ENCODE data around the gene COQ10A.

DNA sequence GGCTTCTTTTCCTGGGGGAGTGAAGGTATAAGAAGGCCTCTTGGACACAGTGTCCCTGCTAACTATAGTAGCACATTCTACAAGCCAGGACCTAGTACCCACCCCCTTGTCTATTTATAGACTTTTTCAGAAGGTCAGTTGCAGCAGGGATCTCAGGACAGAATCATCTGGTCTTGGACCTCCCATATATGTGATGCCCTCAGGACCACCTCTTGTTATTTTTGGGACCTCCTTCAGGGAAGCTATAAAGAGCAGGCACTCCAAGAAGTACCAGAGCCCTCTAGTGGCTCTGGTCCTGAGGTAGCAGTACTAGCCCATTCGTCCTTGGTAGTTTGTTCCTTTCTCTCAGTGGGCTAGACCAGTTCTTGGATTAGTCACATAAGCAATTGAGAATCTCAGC is 4.3 kb downstream of the COQ10A start:
- TF ChIP-seq EZH2 (optimal IDR thresholded peaks at IDR 0.05; ENCODE audit: low read depth, low read length) (no peak), EZH2phosphoT487 (IDR thresholded peaks at IDR 0.05; ENCODE audit: low read length) (no peak)
- TF ChIP-seq, protein P1, sequence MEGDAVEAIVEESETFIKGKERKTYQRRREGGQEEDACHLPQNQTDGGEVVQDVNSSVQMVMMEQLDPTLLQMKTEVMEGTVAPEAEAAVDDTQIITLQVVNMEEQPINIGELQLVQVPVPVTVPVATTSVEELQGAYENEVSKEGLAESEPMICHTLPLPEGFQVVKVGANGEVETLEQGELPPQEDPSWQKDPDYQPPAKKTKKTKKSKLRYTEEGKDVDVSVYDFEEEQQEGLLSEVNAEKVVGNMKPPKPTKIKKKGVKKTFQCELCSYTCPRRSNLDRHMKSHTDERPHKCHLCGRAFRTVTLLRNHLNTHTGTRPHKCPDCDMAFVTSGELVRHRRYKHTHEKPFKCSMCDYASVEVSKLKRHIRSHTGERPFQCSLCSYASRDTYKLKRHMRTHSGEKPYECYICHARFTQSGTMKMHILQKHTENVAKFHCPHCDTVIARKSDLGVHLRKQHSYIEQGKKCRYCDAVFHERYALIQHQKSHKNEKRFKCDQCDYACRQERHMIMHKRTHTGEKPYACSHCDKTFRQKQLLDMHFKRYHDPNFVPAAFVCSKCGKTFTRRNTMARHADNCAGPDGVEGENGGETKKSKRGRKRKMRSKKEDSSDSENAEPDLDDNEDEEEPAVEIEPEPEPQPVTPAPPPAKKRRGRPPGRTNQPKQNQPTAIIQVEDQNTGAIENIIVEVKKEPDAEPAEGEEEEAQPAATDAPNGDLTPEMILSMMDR (IDR thresholded peaks at IDR 0.05; ENCODE audit: low read length), result peak; percentile 42
